RCC 7860 (cell line): ENCODE data around the gene CNTNAP2.

Experiments used
- DNase-seq: peaks from one replicate; pipeline ENCODE4 v3.0.0-alpha.2; 2015; ENCODE audit warnings: low spot score
- FAIRE-seq: peaks from 2 replicates; lab custom pipeline; 2012; peaks lifted over from hg19 to GRCh38; lab: Jason Lieb, UNC

CNTNAP2 gene

DNA sequence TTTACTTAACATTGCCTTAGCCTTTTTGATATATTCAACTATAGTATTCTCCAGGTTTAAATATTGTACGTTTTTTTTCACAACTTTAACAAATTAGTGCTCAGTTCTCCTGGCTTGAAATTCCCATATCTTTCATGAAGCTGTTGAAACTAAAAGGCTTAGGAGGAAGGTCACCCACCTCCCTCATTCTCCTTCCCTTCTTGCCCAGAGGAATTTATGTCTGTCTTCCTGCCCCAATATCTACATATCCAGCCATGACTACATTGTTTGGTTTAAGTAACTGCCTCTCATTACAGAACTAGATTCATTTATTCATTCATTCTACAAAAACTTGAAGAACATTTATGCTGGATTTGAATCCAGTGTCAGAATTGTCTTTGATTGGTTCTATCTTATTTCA, 2219.2 kb downstream of the CNTNAP2 start:
- DNase-seq = no peak
- no peak for FAIRE-seq

DNA sequence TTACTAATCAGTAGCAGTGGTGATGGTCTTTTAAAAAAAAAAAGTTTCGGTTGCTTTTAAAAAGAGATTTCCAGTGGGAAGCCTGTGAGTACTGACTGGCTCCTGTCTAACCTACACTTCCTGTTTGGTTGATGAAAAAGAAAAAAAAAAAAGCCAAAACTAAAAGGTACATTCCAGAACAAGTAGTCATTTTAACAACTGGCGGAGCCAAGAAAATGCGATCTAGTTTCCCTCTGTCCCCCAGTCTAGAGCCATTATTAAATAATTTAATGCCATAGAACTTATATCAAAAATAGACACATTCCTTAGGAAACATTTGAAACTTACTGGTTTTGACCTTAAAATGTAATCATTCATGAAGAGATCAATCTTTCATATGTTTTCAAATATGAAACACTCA, 2219.8 kb downstream of the CNTNAP2 start:
- FAIRE-seq = no peak
- DNase-seq = no peak

DNA sequence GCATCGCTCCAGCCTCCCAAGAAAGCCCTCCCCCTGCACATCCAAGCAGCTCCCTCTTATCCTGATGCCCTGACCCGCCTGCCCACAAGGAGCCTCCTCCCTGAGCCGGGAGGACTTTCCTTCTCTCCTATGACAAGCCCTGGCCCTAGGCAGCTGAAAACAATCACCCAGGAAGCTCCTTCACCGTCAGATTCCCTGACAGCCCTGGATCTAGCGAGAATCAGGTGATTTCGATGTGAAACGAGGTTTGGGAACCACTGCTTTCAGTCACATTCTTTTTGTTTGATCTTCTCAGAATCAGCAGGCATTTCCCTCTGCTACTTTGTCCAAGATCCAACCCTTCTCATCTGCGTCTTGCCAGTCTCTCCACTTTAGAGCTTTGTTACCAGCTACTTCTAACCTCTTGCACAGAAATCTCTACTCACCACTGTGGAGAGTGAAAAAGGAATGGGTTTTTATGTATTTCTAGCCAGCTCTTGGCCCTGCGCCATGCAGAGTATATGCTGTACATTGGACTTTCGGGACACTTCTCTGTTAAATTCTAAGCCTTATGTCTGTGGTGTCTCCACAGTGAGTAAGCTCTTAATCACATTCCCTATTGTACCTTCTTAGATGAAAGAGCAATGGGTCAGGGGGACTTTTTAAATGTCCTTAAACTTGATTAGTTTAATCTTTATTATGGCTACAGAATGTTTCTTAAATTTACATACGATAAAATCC, 2220.8 kb downstream of the CNTNAP2 start:
- no peak for FAIRE-seq
- DNase-seq = no peak

DNA sequence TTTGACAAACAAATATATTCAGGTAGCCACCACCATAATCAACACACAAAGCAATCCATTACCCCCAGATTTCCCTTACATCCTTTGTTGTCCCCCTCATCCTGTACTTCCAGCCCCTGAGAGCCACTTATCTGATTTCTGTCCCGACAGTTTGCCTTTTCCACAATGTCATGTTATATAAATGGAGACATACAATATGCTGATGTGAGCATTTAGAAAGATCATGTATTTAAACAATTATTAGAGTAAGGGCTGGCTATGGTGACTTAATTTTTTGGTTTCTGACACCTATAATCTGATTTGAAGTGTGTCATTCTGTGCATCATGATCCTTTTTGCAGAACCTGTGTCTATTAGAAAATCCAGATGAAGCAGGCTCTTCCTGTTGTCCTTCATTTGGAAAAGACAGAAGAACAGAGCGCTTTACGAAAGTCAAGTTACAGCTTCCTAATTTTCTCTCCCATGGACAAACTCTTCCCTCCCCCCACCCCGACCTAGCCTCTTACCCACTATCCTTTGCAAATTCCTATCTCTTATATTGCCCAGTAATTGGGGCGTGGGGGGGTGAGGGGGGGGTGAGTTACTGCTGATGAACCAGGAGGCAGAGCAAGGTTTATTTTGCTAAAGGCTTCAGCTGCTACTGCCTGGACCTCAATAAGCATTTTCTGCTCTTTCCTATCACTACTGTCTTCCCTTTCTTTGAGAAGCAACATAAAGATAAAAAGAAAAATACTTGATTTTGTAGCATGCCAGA, 2221.6 kb downstream of the CNTNAP2 start:
- FAIRE-seq (no peak), DNase-seq (no peak)

DNA sequence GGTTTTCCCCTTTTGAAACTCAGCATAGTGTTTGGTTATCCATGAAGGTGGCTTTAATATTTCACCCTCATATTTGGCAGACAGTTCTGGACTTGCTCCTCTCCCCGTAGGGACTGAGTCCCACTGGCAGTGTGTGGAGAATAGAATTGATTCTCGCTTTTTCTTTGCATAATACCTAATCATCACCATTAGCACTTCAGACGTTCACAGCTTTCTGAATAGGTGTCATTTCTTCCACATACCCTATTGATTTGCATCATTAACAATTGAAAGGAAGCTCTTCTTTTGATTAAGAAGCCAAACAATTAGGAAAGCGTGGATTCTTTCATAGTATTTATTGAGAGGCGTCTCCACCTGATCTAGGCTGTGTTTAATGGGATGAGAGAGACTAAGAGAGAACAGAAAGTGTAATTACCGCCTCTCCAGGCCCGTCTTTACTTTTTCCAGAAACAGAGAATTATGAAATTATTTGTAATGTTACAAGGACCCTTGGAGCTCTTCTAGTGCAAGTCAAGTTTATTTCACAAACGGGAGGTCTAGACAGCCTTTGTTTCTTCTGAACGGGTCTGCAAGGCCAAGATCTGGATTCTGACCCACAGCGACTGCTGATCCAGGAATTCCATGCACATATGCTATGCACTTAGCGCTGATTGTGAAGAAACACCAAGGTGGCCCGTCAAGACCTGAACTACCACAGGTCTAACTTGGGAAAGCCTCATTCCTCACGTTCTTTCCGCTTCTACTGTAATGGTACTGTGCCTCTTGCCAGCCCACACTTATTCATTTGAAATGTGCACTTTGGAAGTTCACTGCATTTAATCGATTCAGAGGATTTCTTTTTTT, 2224.1 kb downstream of the CNTNAP2 start:
- DNase-seq (no peak), FAIRE-seq (no peak)

DNA sequence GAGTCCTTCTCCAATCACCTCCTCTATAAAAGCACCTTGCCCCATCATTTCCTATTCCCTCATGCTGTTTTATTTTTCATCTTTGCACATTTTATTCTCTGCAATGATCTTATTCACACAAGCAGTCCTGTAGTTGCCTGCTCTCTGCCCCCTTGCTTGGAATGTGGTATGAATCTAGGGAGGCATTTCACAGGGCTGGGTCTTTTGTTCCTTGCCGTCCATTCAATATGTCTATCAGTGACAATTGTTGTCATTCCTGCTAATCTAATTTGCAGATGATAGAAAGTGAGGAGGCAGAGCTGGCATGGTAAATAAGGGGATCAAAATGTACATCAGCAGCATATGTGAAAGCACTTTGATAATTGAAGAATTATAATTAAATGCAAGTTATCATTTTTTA, 2227.8 kb downstream of the CNTNAP2 start:
- DNase-seq (no peak), FAIRE-seq (no peak)

DNA sequence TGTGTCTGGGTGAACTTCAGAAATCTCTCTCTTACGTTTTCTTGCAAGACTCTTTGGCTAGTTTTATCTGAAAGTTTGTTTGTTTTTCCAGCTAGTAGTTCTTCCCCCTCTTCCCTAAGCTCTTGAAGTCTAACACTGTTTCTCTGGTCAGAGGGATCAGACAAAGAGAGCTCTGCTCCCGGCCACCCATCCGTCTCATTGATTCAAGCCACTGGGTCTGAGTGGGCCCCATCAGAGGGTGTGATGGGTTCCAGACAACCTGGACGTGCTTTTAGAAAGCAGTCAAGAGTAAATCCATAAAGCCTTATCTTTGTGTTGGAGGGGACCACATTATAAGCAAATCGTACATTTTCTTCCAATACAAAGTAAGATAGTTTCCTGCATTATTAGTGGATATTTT, 2231.4 kb downstream of the CNTNAP2 start:
- no peak for DNase-seq
- no peak for FAIRE-seq

DNA sequence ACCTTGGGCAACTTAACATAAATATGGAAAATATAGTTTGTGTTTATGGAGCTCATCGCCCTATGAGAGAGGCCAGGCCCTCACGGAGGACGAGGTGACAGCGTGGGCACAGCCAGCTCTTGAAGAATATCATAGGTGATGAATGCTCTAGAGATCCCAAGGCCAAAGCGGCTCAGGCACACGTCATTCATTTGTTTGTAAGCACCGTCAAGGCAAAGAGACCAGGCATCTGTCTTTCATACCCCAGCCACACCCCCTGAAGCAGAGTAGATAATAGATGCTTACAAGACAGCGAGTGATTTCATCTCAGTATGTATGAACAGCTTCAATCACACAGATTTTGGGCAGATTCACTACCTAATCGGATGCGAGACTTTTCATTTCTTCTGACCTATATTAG, 2231.9 kb downstream of the CNTNAP2 start:
- DNase-seq = no peak
- no peak for FAIRE-seq

DNA sequence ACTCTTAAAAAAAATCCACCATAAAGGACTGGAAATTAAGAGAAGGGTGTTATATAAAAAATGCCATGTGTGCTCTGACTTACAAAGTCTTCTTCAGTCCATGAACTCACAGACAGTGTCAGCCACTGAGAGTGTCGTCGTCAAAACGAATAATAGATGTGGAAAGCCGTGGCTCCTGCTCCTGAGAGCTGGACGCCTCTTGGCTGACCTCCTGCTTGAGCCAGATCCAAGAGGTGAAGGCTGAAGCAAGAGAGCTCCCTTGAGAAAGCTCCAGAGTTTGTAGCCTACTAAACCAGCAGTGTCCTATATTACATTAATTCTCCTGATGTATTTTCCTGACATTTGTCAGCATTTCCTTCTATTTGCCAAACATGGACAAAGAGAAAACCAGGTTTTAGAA, 2239.7 kb downstream of the CNTNAP2 start:
- DNase-seq = no peak
- no peak for FAIRE-seq

DNA sequence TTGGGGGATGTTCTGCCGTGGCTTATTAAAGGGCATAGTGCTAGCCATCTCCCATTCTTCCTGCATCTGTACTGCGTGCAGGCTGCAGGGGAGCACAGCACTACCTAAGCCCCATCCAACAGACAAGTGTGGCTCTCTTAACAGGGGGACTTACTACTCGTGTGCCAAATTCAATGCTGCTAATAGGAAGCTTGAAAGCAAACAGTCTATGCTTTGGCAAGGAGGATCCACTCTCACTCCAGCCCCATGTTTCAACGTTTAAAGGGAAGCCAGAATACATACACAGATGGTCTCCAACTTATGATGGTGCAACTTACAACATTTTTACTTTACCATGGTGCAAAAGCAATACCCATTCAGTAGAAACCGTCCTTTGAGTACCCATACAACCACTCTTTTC, 2245.9 kb downstream of the CNTNAP2 start:
- FAIRE-seq = no peak

DNA sequence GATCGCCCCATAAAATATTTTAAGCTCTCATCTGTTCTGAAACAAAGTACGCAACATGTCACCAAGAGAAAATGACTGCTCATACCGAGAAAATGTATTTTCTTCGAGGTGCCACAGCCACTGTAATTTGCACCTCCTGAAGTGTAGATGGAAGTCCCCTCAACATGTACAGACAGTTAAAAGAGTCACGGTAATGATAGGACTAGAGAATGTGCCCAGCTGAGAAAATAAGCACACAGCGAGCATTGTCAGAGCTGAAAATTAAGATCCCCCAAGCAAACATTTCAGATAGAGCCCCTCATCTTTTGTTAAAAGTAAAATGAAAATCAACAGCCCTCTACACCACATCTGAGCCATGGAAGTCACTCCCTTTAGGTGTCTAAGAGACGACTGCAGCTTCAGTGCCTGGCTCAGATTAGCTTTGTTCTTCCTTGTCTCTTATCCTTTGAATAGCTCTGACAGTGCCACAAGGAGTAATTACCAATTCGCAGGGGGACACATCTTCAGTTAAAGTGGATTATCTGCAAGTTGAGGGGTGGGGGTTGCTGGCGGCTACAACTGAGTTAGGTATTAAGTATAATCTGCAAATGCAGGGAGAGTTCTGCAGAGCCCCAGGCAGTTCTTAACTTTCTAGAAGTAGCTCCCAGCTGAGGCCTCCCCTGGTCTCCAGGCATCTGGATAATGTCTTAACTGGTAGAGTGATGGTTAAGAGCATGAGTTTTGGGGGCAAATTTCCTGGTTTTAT, 2251.3 kb downstream of the CNTNAP2 start:
- no peak for FAIRE-seq
- no peak for DNase-seq

More for the DNA sequence above, 2245.9 kb downstream of the CNTNAP2 start:
- DNase-seq = no peak

DNA sequence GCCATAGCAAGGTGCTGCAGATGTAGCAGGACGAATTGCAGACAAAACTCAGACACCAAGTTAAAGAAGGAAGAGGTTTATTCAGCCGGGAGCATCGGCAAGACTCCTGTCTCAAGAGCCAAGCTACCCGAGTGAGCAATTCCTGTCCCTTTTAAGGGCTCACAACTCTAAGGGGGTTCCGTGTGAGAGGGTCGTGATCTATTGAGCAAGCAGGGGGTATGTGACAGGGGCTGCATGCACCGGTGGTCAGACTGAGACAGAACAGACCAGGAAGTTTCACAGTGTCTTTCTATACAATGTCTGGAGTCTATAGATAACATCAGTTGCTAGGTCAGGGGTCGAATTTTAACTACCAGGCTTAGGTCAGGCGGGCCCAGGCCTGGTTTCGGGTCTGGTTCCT, 2252.0 kb downstream of the CNTNAP2 start:
- no peak for DNase-seq
- no peak for FAIRE-seq

DNA sequence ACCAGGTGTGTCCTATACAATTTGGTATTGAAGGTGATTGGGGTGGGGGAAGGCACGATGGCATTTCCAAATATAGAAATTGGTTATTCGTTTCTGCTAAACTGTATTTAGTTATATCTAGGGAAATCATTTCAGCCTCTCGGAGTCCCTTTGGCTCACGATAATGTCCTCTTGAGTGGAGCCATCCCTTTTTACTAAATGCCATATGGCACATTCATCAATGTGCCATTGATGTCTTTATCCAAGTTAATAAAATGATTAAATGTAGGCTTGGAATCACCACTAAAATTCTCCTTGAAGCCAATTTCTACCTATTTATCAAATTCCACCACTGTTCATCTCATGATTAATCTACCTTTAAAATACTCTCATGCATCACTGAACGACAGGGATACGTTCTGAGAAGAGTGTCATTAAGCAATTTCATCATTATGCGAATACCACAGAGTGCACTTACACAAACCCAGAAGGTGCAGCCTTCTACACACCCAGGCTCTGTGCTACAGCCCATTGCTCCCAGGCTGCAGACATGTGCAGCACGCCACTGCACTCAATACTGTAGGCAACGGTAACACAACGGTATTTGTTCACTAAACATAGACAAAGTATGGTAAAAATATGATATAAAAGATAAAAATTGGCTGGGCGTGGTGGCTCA, 2254.8 kb downstream of the CNTNAP2 start:
- no peak for FAIRE-seq

DNA sequence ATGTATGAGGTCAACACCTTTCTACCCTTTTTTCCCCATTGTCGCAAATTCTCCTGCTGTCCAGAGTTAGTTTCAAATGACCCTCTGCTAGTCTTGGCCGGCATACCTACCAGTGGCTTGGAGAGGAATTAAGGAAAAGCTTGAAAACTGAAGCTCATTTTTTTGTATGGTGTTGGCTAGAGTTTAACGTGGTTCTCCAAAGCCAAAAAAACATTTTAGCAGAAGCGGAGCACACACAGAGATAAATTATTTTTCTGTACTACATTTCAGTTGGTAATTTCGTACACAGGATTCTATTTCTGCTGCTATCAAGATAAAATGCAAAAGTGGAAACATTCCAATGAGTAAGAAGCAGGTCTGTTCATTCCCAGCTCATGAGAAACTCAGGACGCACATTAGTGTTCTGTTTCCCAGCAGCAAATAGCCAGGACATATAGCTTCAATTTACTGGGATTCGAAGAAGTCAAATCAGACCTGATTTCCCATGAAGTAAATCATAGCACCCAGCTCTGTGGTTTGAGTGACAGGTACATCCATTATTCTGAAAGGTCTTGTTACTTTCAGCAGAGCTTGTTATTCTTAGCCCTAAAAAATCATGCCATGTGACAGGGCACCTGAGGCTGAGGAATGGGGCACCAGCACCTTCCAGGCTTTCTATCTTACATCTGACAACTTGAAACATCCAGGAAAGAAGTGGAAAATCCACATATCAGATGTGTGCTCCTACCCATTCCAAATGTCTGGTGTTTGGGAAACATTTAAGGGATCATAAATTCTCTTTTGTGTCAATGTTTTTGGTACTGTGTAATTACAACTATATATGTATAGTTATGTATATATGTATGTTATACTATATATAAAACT, 2258.0 kb downstream of the CNTNAP2 start:
- DNase-seq = no peak
- peak; percentile 7 for FAIRE-seq

More for the DNA sequence above, 2254.8 kb downstream of the CNTNAP2 start:
- DNase-seq = no peak

DNA sequence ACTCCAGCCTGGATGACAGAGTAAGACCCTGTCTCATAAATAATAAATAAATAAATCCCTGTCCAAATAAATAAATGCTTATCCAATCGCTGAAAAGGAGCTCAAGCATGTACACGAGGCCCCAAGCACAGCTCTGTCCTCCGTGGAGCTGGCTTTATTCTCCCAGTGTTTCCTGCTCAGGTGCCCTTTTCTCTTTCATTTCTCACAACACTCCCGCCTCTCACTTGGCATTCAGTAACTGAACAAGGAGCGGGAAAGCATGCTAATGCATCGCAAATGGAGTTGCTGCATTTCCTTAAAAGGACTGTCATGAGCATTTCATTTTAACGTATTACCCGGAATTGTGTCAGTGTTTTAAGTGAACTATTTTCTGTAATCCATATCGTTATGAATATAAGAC, 2263.1 kb downstream of the CNTNAP2 start:
- FAIRE-seq (no peak), DNase-seq (no peak)

DNA sequence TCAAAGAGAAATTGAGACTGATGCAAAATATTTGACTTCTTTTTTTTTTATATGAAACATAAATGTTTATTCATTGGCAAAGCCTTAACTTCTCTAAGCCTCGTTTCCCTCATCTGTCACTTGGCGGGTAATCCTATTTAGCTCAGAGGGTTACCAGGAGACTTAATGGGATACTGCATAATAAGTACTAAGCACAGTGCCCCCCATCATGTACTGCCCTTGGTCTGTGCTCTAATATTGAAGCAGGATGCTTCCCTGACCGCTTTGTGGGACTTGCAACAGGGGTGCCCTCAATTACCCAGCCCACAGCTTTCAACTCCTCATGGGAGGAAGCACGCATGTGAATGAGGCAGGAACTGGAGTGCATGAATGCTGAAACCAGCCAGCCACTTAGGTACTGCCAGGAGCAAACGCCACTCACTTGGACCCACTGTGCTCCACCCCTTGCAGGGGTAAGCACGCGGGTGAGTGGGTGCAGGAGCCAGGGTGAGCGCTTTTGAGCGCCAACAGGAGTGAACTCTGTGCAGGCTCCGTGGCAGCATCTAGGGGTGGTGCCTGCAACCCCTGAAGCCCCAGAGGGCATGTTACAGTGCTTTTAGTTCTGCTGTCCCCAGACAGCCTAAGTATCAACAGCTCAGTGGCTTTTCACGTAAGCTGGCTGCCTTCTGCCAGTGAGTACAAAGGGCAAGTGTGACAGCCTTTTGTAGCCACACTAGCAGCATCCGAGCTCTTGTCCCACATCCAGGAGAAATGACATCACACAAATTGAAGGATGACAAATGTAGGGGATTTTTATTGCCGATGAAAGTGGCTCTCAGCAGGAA, 2264.2 kb downstream of the CNTNAP2 start:
- FAIRE-seq (no peak), DNase-seq (no peak)

DNA sequence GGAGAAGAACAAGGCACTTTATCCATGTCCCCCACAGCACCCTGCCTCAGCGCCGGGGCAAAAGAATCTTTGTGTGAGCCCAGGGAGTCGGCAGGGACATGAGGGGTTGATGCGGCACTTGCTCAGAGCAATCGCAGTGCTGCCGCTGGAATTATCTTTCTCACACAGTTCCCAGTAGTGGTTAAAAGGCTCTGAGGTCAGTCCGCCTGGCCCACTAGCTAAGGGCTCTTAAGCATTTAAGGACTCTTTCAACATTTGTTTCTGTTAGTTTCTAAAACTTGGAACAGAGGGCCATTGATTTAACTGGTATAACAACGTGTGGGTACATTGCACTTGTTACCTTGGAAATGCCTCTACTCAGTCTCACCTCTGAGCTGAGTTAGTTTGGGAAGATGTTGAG, 2266.0 kb downstream of the CNTNAP2 start:
- DNase-seq = no peak

DNA sequence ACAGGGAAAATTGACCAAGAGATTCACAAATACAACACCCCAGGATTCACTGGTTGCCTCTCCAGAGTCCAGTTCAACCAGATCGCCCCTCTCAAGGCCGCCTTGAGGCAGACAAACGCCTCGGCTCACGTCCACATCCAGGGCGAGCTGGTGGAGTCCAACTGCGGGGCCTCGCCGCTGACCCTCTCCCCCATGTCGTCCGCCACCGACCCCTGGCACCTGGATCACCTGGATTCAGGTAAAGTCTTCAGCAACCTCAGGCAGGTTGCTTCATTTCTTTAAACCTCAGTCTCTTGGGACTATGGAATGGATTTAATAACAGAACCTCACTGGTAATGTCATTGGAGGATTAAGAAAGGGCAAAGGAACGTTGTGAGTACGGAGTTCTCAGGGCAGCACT, 2267.1 kb downstream of the CNTNAP2 start:
- FAIRE-seq (no peak), DNase-seq (no peak)

More for the DNA sequence above, 2266.0 kb downstream of the CNTNAP2 start:
- FAIRE-seq = no peak
